Cerebellar nuclear complex (tissue), 1 donor: ENCODE results near the gene PNPLA7.

Experiments used
- DNase-seq, 2 experiments: peaks; one replicate each; lab custom pipeline; 2025; lab: John Stamatoyannopoulos, UW

PNPLA7 gene

DNA sequence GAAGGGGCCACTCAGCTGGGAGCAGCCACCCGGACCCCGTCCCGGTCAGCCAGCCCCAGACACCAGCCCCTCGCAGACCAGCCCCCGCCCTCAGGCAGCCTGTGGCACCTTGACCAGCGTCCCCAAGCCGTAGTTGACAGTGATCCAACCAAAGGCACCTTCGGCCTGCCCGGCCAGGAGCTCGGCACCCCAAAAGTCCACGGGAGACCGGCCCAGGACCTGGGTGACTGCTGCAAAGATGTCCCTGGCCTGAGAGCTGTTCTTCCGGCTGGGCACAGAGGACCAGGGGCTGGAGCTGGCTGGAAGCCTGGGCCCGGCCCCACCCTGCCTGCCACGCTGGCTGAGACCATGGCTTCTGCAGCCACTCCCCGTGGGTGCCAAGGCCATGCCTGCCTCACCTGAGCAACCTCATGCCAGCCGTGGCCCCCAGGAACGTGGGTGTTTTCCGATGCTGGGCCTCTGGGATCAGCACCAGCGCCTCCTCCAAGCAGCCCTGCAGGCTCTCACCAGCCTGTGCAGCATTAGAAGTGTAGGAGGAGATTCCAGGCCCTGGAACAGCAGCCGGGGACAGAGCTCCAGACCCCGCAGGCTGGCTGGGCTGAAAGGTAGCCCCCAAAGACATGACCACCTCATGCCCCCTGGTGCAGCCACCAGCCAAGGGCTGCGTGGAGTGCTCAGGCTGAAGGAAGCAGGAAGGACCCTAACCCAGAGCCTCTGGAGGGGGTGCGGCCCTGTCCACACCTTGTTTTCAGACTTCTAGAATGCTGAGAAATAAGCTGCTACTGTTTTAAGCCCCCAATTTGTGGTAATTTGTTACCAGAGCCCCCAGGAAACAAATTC lies 113.2 kb downstream of the PNPLA7 start:
- DNase-seq = no peak

DNA sequence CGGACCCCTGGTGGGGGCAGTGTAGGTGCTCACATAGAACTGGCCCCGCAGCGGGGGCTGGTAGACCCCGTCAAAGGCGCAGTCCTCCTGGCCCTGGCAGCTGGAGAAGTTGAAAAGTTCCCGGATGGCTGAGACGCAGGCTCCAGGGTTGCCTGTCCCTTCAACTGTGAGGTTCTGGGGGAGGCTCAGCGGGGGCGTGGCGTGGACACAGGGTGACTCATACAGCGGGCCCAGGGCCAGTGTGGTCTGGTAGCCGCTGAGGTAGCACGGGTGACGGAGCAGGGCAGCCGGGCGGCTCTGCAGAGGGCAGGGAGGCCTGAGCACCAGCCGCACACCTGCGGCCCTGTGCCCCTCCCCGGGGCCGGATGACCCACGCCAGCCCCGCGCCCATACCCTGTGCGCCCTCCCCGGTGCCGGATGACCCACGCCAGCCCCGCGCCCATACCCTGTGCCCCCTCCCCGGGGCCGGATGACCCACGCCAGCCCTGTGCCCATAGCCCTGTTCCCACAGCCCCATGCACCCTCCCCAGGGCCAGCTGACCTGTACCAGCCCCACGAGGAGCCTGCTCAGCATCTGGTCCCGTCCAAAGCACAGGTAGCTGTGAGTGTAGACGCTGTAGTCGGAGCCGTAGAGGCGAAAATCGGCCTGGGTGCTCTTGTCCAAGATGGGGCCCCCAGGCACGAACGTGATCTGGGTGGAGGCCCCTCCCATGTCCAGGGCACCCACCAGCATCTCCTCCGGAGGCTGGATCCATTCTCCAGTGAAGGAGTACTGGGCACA lies 114.0 kb downstream of the PNPLA7 start:
- no peak for DNase-seq

DNA sequence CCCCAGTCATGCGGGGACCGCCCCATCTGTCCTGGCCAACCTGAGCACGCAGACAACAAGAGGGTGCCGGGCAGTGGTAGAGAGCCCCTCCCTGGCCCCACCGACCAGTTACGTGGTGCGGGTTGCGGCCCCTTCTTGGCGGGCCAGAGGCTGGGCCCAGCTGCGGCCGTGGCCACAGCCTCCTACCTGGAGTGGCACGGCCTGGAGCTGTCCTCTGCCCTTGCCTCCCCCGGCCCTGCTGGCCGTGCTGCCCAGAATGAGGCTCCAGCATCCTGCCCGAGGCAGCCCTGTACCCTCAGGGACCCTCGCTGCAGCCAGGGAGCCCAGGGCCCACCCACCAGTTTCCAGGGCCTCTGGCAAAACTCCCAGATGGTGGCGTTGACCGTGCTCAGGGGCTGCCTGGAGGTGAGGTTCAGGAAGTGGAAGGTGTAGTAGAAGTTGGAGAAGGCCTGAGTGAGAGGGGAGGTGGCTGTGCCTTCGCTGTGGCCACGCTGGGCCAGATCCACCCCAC lies 114.8 kb downstream of the PNPLA7 start:
- DNase-seq = no peak

DNA sequence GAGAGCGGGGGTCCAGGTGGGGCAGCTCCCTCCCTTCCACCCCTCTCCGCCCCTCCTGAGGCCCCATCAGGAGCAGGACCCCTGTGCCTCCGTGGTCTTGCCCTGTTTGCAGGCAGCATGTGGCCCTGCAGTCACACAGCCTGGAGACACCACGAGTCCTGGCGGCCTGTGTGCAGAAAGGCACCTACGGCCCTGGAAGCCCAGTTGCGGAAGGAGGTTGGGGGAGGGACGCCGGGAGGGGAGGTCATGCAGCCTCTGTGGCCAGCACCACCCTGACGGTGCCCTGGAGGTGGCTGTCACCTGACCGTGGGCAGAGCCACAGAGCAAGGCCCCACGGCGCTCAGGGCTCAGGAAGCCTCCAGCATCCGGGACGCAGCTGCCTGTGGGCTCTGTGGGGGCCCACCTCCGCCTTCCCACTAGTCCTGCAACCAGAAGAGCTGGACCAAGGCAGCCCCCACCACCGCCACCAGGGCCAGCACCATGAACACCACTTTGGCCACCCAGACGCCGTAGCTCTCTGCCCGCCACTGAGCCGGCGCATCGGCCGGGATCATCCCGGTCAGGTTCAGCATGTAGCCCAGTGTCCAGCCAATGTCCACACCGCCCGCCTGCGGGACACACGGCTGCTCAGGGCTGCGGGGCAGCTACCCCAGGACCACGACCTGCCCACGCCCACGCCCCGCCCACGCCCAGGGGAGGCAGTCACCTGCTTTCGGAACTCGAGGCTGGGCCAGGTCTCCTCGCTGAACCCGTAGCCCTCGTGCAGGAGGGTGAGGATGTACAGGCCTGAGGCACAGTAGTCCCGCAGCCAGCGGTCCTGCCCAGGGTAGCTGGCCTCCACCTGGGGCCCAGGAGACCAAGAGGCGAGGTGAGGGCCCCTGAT lies 115.5 kb downstream of the PNPLA7 start:
- DNase-seq = no peak

DNA sequence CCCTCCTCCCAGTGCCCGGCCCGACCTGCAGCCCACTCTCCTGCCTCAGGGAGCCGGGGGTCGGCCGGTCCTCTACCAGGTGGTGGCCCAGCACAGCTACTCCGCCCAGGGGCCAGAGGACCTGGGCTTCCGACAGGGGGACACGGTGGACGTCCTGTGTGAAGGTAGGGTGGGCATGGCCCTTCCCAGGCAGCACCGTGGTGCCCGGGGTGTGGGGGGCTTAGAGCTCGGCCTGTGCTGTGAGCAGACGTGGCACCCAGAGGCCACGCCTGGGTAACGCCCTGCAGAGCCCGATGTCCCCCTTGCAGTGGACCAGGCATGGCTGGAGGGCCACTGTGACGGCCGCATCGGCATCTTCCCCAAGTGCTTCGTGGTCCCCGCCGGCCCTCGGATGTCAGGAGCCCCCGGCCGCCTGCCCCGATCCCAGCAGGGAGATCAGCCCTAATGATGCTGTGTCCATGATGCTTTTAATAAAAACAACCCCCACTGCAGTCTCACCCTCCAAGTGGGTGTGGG lies 116.2 kb downstream of the PNPLA7 start:
- DNase-seq = no peak

DNA sequence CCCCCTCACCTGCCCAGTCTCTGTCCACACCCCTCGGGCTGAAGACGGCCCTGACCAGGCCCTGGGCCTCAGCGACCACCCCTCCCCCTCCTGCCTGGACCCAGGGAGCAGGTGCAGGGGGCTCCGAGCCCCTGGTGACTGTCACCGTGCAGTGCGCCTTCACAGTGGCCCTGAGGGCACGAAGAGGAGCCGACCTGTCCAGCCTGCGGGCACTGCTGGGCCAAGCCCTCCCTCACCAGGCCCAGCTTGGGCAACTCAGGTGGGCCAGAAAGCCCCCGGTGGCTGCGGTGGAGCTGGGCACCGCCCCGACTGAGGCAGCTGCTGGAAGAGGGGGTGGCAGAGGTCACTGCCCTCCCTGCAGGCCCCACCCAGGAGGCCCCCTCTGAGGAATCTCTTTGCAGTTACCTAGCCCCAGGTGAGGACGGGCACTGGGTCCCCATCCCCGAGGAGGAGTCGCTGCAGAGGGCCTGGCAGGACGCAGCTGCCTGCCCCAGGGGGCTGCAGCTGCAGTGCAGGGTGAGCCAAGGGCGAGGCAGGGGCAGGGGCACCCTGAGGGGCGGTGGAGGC lies 116.8 kb downstream of the PNPLA7 start:
- no peak for DNase-seq

DNA sequence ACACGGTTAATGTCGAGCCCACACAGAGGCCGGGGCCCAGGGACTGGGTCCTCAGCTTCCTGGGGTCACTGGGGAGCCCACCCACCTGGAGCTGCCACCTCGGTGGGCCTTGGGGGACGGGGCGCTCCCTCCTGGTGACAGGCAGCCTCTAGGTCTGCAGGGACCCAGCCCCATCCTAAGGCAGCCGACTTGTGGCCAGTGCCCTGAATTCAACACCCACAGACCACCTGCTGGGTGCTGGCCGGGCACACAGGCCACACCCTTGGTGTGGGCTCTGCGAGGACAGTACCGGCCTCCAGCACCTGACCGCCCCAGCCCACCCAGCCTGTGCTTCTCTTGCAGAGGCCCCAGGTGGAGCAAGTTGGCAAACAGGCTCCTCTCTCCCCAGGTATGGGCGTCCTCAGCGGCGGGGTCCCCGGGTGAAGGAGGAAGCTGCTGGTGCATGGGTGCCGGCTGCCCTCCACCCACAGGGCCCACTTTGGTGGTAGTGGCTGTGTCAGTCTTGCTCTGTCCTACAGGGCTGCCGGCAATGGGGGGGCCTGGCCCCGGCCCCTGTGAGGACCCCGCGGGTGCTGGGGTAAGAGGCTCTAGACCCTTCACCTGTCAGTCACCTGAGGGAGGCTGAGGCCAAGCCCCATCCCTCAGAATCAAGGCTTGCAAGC lies 117.4 kb downstream of the PNPLA7 start:
- DNase-seq = no peak

DNA sequence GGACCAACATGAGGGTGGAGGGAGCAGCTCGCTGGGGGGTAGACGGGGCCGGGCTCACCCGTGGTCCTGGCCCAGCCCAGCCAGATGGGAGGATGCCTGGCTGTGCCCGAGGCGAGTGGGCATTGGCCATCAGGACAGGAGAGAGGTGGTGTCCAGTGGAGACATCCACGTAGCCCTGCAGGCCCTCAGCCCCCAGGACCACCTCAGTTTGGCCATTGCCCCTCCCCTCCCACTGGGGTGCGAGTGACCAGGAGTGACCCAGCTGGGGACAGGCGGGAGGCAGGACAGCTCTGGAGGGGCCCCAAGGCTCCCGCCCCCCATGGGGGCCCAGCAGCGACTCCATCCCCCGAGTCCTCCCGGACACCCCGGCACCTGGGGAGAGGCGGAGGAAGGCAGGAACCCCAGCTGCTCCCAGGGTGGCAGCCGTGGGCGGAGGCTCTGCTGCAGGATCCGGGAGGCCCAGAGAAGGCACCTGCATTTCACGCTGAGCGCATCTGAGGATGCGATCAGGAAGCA lies 118.7 kb downstream of the PNPLA7 start:
- DNase-seq = no peak

DNA sequence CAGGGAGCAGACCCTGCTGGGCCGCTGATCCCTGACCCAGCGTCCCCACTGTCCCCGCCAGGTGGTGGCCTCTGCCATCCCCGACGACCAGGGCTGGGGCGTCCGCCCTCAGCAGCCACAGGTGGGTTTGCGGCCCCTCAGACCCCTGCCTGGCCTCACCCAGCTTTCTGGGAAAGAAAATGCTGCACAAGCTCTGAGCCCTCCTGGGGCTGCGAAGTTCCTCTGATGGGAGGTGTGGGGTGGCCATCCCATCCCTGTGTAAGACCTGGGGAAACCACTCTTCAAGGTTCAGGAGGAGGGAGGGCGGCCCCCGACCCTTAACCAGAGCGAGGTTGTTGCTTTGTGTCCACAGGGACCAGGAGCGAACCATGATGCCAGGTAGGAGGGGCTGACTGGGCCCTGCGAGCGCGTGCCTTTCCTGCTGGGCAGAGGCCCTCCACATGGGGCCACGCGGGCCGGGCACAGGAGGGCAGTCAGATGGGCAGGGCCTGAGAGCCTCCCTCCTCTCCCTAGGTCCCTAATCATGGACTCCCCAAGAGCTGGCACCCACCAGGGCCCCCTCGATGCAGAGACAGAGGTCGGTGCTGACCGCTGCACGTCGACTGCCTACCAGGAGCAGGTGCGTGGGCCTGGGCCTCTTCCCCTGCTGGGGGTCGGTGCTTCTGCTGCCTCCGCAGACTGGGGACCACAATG lies 119.3 kb downstream of the PNPLA7 start:
- no peak for DNase-seq

DNA sequence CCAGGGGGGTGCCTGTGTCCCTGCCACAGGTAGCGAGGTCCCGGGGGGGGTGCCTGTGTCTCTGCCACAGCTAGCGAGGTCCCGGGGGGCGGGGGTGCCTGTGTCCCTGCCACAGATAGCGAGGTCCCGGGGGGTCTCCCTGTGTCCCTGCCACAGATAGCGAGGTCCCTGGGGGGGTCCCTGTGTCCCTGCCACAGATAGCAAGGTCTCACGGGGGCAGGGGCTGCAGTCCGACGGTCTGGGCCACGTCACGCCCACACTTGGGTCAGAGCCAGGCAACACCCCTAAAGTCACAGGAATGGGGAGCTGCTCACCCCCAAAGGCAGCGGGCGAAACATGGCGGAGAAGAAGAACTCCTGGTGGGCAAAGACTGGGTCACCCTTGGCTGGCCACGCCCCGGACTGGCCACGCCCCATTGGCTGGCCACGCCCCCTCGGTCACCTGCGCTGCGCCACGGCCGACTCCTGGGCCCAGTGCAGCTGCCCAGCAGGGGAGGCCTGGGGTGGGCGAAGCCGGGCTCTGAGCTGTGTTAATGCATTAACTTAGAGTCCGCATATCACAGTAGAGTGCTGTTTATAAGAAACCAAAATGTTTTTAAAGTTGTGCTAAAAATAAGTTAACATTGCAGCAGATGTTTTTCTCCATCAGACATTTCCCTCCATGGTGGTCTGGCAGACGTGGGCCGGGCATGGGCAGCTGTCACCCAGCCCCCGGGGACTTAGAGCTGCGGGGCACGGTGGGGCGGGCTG lies 120.1 kb downstream of the PNPLA7 start:
- DNase-seq = no peak

DNA sequence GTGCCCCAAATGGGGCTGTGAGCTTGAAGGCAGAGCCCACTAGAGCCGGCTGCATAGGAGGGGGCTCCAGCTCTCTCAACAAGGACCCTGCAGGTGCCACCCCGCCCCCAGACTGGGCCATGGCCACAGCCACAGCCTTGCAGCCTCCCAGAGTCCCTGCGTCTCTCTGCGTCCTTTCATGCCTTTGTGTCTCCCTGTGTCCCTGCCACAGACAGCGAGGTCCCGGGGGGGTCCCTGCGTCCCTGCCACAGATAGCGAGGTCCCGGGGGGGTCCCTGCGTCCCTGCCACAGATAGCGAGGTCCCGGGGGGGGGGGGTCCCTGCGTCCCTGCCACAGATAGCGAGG lies 120.7 kb downstream of the PNPLA7 start:
- no peak for DNase-seq

DNA sequence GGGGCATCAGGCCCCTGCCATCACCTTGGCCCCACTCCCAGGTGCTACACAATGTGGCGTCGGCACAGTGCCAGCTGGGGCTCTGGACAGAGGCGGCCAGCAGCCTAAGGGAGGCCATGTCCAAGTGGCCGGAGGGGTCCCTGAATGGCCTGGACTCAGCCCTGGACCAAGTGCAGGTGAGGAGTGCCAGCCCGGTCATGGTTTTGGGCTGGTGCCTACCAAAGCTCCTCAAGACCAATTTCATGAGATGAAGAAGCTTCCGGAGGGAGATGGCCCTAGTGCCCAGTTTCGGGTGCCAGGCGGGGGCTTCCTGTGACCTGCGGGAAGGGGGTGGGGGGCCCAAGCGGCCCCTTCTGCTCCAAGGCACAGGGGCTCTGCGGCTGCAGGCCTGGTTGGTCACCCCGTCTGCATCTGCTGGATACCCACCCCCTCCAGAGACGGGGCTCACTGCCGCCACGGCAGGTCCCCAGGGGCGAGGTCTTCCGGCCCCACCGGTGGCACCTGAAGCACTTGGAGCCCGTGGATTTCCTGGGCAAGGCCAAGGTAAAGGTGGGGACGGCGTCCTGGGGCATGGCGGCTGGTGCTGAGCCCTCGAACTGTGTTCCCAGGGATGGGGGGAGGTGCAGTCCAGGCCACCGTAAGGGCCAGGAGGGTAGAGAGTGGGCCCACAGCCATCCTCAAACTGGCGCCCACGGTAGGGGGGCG lies 121.2 kb downstream of the PNPLA7 start:
- DNase-seq = no peak

DNA sequence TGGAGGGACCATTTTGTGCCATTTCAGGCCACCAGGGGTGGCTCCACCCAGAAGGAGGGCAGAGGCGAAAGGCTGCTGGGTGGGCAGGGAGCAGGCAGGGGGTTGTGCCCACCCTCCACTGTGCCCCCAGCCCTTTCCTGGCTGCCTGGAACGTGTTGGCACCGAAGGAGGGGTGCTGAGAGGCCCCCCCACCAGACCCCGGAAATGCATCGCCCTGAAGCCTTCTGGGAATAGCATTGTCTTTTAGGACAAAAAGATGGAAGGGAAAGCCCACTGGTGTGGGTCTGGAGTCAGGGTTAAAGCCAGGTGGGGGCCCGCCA lies 121.9 kb downstream of the PNPLA7 start:
- no peak for DNase-seq

DNA sequence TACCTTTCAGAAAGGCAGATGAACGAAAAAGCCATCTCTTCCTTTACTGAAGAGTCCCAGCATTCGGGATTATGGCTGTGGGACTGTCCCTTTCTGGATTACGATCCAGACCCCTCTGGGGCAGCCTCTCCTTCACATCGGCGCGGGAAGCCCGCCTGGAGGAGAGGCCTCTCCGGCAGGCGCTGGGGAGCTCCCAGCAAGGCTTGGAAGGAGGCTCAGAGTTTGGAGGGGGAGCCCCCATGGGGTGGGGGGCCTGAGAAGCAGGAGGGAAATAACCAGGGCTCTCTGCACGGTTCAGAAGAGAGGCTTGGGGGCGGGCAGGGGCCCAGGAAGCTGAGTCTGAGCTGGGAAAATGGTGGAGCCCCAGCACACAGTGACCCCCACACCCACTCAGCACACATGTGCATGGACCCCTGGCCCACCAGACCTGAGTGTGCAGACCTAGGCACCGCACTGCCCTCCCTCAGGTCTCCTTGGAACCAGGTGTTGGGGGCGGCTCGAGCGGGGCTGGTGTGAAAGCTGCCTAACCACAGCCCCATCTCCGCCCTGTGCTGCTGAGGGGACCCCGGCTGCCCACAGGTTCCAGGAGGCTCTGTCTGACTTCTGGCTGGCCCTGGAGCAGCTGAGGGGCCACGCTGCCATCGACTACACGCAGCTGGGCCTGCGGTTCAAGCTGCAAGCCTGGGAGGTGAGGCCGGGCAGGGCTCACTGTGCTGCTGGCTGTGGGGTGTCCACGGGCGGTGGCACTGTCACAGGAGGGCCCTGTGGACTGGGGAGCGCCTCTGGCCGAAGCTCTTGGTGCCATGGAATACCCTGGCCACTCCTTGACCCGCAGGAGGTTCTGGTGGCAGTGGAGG lies 122.5 kb downstream of the PNPLA7 start:
- DNase-seq = no peak

DNA sequence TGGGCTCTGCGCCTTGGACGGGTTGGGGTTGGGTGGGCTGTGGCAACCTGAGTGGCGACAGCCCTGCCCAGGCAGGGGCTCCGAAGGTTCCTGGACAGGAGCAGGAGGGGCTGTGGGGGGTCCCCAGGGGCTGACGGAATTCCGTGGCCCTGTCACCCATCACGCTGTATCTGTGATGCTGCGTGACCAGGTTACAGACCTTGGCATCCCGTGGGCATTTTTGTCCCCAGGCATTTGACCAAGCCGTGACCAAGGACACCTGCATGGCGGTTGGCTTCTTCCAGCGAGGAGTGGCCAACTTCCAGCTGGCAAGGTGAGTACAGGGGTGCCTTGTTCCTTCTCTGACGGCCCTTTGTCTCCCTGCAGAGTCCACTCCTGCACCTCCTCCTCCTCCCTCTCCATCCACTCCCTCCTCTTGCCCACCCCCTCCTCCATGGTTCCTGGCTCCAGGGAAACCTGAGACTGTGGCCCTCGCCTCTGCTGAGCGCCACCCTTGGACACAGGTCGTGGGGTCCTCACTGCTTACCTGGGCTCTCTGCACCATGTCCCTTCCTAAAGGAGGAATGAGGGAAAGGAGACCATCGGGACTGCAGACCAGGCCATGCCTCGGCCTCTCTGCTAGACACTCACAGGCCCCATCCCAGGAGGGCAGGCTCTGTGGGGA lies 124.1 kb downstream of the PNPLA7 start:
- no peak for DNase-seq

DNA sequence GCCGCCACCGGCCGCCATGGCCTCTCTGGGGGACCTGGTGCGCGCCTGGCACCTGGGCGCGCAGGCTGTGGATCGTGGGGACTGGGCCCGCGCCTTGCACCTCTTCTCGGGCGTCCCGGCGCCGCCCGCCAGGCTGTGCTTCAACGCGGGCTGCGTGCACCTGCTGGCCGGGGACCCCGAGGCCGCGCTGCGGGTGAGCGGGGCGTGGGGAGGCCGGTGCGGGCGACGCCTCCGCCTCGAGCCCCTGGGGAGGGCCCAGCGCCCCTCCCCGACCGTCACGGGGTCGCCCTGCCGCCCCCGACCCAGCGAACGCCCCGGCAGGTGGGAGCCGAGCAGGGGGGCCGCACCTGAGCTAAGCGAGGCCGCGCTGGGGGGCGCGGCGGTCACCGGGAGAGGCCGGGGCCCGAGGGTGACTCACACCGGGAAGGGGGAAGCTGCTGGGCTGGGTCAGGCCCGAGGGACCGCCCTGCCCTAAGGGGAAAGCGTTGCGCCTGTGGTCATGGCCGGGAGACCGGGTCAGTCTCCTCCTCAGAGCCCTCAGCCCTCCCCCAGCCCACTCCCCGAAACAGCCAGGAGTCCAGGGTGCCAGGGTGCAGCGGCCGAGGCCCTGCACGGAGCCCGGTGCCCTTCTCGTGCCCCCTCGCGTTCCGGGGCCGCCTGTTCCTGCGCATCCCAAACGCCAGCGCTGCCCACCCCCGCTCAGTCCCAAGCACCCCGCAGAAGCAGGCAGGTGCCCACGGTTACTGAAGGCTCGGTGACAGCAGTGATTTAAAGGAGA lies 126.5 kb downstream of the PNPLA7 start:
- DNase-seq = no peak
